ENCODE data around the gene CARD11.

DNA sequence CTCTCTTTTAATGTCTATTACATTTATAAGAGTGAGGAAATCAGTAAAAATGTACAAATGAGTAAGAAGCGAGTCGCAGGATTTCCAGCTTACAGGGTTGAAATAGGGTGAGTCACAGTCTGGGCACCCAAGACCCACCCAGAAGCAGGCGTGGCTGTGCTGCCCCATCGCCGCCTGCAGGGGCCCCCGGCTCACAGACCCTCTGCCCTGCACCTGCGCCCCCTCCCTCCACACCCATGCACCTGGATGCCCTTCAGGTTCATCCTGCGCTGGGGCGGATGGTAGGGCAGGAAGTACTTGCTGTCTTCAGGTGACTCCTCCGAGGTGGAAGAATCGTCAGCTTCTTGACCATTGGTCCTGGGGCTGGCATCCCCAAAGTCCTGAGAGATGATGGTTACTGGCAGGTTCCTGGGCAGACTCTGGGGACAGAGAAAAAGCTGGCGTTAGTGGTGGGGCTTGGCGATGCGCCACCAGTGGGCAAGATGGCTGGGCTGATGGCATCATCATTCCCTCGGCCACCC lies 109.4 kb downstream of the CARD11 start:
- TF ChIP-seq, protein P1, sequence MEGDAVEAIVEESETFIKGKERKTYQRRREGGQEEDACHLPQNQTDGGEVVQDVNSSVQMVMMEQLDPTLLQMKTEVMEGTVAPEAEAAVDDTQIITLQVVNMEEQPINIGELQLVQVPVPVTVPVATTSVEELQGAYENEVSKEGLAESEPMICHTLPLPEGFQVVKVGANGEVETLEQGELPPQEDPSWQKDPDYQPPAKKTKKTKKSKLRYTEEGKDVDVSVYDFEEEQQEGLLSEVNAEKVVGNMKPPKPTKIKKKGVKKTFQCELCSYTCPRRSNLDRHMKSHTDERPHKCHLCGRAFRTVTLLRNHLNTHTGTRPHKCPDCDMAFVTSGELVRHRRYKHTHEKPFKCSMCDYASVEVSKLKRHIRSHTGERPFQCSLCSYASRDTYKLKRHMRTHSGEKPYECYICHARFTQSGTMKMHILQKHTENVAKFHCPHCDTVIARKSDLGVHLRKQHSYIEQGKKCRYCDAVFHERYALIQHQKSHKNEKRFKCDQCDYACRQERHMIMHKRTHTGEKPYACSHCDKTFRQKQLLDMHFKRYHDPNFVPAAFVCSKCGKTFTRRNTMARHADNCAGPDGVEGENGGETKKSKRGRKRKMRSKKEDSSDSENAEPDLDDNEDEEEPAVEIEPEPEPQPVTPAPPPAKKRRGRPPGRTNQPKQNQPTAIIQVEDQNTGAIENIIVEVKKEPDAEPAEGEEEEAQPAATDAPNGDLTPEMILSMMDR (IDR thresholded peaks at IDR 0.05 in 8 of 11, conservative IDR thresholded peaks at IDR 0.05 in 3 of 11): no peak
- TF ChIP-seq POLR2A (IDR thresholded peaks at IDR 0.05) (no peak), POLR2AphosphoS5 (IDR thresholded peaks at IDR 0.05) (no peak)

Measured in spleen (tissue), 7 donors.